Fibroblast of the conjunctiva (primary cell): ENCODE results near the gene ZNF384.

Source experiments
- DNase-seq: peaks from one replicate; pipeline ENCODE4 v3.0.0-alpha.2; 2010; ENCODE audit warnings: low read depth

ZNF384 gene

GRCh38 chr12:6620137-6620884, 68.9 kb downstream of the ZNF384 start:
- no peak for DNase-seq

GRCh38 chr12:6618483-6619225, 70.5 kb downstream of the ZNF384 start:
- no peak for DNase-seq
